Kidney (tissue), 14 donors: ENCODE results near the gene SDSL. TPM values are rescaled to one million over a fixed set of nuclear protein-coding genes. Genes with fewer than 3 reads are reported as not detected.

Experiments used
- DNase-seq, 5 donors: peaks; one replicate each; pipeline ENCODE4 v3.0.0-alpha.2; 2013 to 2020
- FAIRE-seq: peaks from 2 replicates; lab custom pipeline; 2012; peaks lifted over from hg19 to GRCh38; lab: Jason Lieb, UNC
- H3K27ac ChIP-seq, 2 donors: one replicate each; pipeline ENCODE4 v1.7.0; 2013; ENCODE audit warnings: low read depth in 2 of 2, low read length in 2 of 2, inconsistent platforms in 1 of 2
- H3K27me3 ChIP-seq: one replicate; pipeline ENCODE4 v1.7.1; 2013; ENCODE audit warnings: low read length, inconsistent platforms; ENCODE audit not compliant: control insufficient read depth, insufficient read depth
- H3K36me3 ChIP-seq, 3 donors: one replicate each; pipeline versions ENCODE4 v1.7.0 to v1.7.1; 2013; ENCODE audit warnings: low read length in 3 of 3, control low read depth in 1 of 3, inconsistent platforms in 1 of 3; ENCODE audit not compliant: insufficient read depth in 3 of 3, control insufficient read depth in 2 of 3
- H3K4me1 ChIP-seq, 3 donors: one replicate each; pipeline versions ENCODE4 v1.7.0 to v1.7.1; 2013; ENCODE audit warnings: low read length in 3 of 3, inconsistent platforms in 1 of 3, low read depth in 1 of 3; ENCODE audit not compliant: control insufficient read depth in 2 of 3, insufficient read depth in 2 of 3
- H3K4me3 ChIP-seq, 3 donors: one replicate each; pipeline versions ENCODE4 v1.7.0 to v1.8.1; 2013; ENCODE audit warnings: low read length in 3 of 3, control low read depth in 1 of 3, inconsistent platforms in 1 of 3
- H3K9ac ChIP-seq, 3 donors: one replicate each; pipeline versions ENCODE4 v1.7.0 to v1.7.1; 2013; ENCODE audit warnings: low read length in 3 of 3, control low read depth in 1 of 3, inconsistent platforms in 1 of 3
- H3K9me3 ChIP-seq, 3 donors: one replicate each; pipeline versions ENCODE4 v1.7.0 to v1.7.1; 2013; ENCODE audit warnings: low read length in 3 of 3, control low read depth in 1 of 3, inconsistent platforms in 1 of 3; ENCODE audit not compliant: control insufficient read depth in 2 of 3, insufficient read depth in 1 of 3
- CTCF ChIP-seq: IDR thresholded peaks from 3 replicates; pipeline ENCODE4 v1.5.1; 2012; ENCODE audit warnings: mild to moderate bottlenecking, moderate library complexity, borderline replicate concordance; ENCODE audit not compliant: insufficient read depth; ENCODE audit errors: extremely low read depth
- intact Hi-C: fragments of 100-400 bp; cut with DNase I; formaldehyde crosslinking; loops from one replicate; pipeline ENCODE4 v1.11.1; 2022
- polyA plus RNA-seq: library from polyadenylated mRNA; stranded (reverse); fragments of 350-450 nt; fragmentation: Illumina TruSeq; extraction: RNeasy Lipid Tissue Mini Kit (QIAGEN cat#74804); gene quantifications from one replicate; pipeline ENCODE4 v1.2.3, GENCODE V29; 2014; ENCODE audit warnings: low read depth, low replicate concordance; ENCODE audit not compliant: insufficient read depth
- total RNA-seq: library from RNA; stranded (reverse); fragmentation: NEBNext Ultra II Directional; extraction: Animal tissue kit (Norgen Biotek cat#: 25700); gene quantifications from one replicate; pipeline ENCODE4 v1.2.1, GENCODE V29; 2021
- donor health status: control.
- donor health status: control.
- donor health status: control.
- donor health status: control.
- donor health status: control.
- donor health status: DM: yes; HTN: yes; CAD: no.
- donor health status: Normal renal cell carcinoma (clear cell type).

SDSL gene
- total and polyA plus RNA-seq, 2 donors from 2014 or later: 22.8 to 116 TPM

GRCh38 chr12:113465808-113466453 lies 43.8 kb downstream of the SDSL start:
- H3K27ac ChIP-seq: no peak overlapping the region
- H3K36me3 ChIP-seq: no peaks in the 10 kb centered on the region
- no peak for FAIRE-seq
- H3K9ac ChIP-seq: no peak overlapping the region
- no peak overlapping the region for H3K4me3 ChIP-seq
- peaks cover 58% of the 10 kb centered on the region for H3K27me3 ChIP-seq
- peaks cover 0 to 11% (median 0%) of the 10 kb centered on the region in 3 donors for H3K4me1 ChIP-seq
- intact Hi-C loops: loop anchor here (10.0 kb wide), 1 partner anchor 449 kb away; no protein-coding TSS in a partner anchor
- TF ChIP-seq CTCF: no peak
- no peak for DNase-seq
- H3K9me3 ChIP-seq: no peaks in the 10 kb centered on the region

- Histone ChIP-seq H3K36me3 (no peaks in the 10 kb centered on the region), H3K9ac (no peak overlapping the region), H3K27me3 (peaks cover 57% of the 10 kb centered on the region), H3K9me3 (no peaks in the 10 kb centered on the region), H3K4me3 (no peak overlapping the region), H3K27ac (no peak overlapping the region), H3K4me1 (peaks cover 0 to 11% (median 0%) of the 10 kb centered on the region in 3 donors)
- intact Hi-C loops: loop anchor here (10.0 kb wide), 1 partner anchor 448 kb away; no protein-coding TSS in a partner anchor
- TF ChIP-seq CTCF: no peak
- no peak for DNase-seq
- FAIRE-seq: no peak
Measured at GRCh38 chr12:113466454-113467141, 44.4 kb downstream of the SDSL start.

GRCh38 chr12:113467142-113467501 lies 44.9 kb downstream of the SDSL start:
- H3K4me1 ChIP-seq: peaks cover 0 to 11% (median 0%) of the 10 kb centered on the region in 3 donors
- no peak overlapping the region for H3K9ac ChIP-seq
- no peak overlapping the region for H3K4me3 ChIP-seq
- DNase-seq (no peak), FAIRE-seq (no peak)
- no peaks in the 10 kb centered on the region for H3K36me3 ChIP-seq
- H3K9me3 ChIP-seq: no peaks in the 10 kb centered on the region
- H3K27ac ChIP-seq: no peak overlapping the region
- TF ChIP-seq CTCF: no peak
- intact Hi-C loops: loop anchor here (10.0 kb wide), 1 partner anchor 448 kb away; no protein-coding TSS in a partner anchor
- H3K27me3 ChIP-seq: peaks cover 60% of the 10 kb centered on the region
